Measurements from ENCODE around the gene LIPA. TPM values are rescaled to one million over a fixed set of nuclear protein-coding genes. Genes with fewer than 3 reads are reported as not detected.

Gene LIPA
- total and polyA plus RNA-seq, 4 donors, result 35.3 to 176 (median 75.9) TPM

DNA sequence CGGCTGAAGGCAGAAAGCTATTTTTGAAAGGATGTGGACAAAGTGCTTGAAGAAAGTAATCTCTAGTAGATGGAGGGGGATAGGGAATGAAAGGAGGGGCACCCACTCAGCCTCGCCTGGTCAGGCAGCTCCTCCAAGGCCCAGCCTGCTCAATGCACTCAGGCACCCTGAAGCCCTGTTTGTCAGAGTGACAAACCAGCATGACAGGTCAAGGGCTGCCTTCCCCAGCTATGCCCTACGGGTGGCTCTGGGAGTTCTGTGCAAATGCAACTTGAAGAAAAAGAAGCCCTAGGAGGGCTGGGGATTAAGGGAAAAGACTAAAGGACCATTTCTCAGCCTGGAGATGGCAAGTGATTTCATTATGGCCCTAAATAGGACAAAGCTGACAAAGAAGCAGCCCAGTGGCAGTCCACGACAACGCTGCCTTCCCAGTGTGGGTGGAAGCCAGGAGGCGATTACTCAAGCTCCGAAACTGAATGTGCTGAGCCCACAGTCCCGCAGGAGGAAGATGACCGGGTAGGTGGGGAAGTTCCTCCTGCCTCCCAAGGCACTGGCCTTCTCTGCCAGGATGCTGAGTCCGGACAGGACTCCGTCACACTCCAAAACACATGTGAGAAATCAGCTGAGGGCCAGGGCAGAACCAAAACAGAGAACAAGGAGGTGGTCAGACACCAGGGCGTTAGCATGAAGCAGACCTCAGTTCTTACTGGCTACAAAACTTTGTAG, 16.3 kb downstream of the LIPA start:
- no peak overlapping the region for H3K4me3 ChIP-seq (ENCODE audit: low read depth in 1 of 3, low read length in 3 of 3)
- 87% methylated on average over 12 of the region's 12 CpGs for WGBS

DNA sequence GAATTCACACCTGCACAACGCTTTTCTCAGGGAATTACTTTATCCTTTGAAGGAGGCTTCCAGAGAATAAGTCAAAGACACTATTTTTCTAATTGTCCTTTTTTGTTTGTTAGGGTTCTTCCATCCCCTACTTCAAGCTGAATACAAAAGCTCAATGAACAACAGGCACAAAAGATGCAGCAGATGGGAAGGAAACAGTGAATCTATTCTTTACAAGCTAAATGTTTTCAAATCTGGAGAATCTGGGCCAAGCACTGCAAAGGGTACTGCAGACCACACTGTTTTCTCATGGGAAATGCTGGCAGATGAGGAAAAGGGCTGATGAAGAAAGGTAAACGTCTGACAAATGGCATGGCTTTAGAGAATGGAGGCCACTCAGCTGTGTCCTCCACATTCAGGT, 18.5 kb downstream of the LIPA start:
- no peak for DNase-seq (ENCODE audit: low spot score)
- no peak overlapping the region for H3K4me3 ChIP-seq (ENCODE audit: low read depth in 1 of 3, low read length in 3 of 3)
- TF ChIP-seq, protein P1, sequence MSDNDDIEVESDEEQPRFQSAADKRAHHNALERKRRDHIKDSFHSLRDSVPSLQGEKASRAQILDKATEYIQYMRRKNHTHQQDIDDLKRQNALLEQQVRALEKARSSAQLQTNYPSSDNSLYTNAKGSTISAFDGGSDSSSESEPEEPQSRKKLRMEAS (IDR thresholded peaks at IDR 0.05), result no peak
- TF ChIP-seq, protein P2, sequence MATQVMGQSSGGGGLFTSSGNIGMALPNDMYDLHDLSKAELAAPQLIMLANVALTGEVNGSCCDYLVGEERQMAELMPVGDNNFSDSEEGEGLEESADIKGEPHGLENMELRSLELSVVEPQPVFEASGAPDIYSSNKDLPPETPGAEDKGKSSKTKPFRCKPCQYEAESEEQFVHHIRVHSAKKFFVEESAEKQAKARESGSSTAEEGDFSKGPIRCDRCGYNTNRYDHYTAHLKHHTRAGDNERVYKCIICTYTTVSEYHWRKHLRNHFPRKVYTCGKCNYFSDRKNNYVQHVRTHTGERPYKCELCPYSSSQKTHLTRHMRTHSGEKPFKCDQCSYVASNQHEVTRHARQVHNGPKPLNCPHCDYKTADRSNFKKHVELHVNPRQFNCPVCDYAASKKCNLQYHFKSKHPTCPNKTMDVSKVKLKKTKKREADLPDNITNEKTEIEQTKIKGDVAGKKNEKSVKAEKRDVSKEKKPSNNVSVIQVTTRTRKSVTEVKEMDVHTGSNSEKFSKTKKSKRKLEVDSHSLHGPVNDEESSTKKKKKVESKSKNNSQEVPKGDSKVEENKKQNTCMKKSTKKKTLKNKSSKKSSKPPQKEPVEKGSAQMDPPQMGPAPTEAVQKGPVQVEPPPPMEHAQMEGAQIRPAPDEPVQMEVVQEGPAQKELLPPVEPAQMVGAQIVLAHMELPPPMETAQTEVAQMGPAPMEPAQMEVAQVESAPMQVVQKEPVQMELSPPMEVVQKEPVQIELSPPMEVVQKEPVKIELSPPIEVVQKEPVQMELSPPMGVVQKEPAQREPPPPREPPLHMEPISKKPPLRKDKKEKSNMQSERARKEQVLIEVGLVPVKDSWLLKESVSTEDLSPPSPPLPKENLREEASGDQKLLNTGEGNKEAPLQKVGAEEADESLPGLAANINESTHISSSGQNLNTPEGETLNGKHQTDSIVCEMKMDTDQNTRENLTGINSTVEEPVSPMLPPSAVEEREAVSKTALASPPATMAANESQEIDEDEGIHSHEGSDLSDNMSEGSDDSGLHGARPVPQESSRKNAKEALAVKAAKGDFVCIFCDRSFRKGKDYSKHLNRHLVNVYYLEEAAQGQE (IDR thresholded peaks at IDR 0.05), result no peak
- no peak for TF ChIP-seq JUND (IDR thresholded peaks at IDR 0.05)
- no peak for TF ChIP-seq RXRA (IDR thresholded peaks at IDR 0.05)
- peaks cover 0 to 13% (median 8%) of the 10 kb centered on the region in 4 donors for H3K36me3 ChIP-seq (ENCODE audit: control insufficient read depth in 4 of 4, insufficient read depth in 3 of 4, low read depth in 1 of 4, low read length in 3 of 4)
- no peak overlapping the region for H3K9ac ChIP-seq (ENCODE audit: low read depth in 1 of 2, low read length in 2 of 2)
- no peaks in the 10 kb centered on the region for H3K27me3 ChIP-seq (ENCODE audit: control insufficient read depth in 4 of 4, insufficient read depth in 4 of 4, low read length in 3 of 4)
- WGBS, result 95% methylated on average over 2 of the region's 2 CpGs
- H3K4me1 ChIP-seq (ENCODE audit: control insufficient read depth in 4 of 4, insufficient read depth in 4 of 4, low read length in 3 of 4), result no peaks in the 10 kb centered on the region
- no peaks in the 10 kb centered on the region for H3K9me3 ChIP-seq (ENCODE audit: control insufficient read depth in 4 of 4, low read length in 3 of 4)
- no peak overlapping the region for H3K27ac ChIP-seq (ENCODE audit: low read depth in 1 of 2, low read length in 2 of 2)

More for the DNA sequence above, 16.3 kb downstream of the LIPA start:
- Histone ChIP-seq H3K36me3 (ENCODE audit: control insufficient read depth in 4 of 4, insufficient read depth in 3 of 4, low read depth in 1 of 4, low read length in 3 of 4) (peaks cover 0 to 21% (median 16%) of the 10 kb centered on the region in 4 donors), H3K9me3 (ENCODE audit: control insufficient read depth in 4 of 4, low read length in 3 of 4) (no peaks in the 10 kb centered on the region), H3K27me3 (ENCODE audit: control insufficient read depth in 4 of 4, insufficient read depth in 4 of 4, low read length in 3 of 4) (no peaks in the 10 kb centered on the region), H3K9ac (ENCODE audit: low read depth in 1 of 2, low read length in 2 of 2) (no peak overlapping the region), H3K27ac (ENCODE audit: low read depth in 1 of 2, low read length in 2 of 2) (no peak overlapping the region), H3K4me1 (ENCODE audit: control insufficient read depth in 4 of 4, insufficient read depth in 4 of 4, low read length in 3 of 4) (peaks cover 0 to 2% (median 0%) of the 10 kb centered on the region in 4 donors)
- DNase-seq (ENCODE audit: low spot score), result no peak
- no peak for TF ChIP-seq EGR1 (IDR thresholded peaks at IDR 0.05; ENCODE audit: low read depth in 2 of 2)
- TF ChIP-seq, protein P1 (IDR thresholded peaks at IDR 0.05), result peak; percentile 32

DNA sequence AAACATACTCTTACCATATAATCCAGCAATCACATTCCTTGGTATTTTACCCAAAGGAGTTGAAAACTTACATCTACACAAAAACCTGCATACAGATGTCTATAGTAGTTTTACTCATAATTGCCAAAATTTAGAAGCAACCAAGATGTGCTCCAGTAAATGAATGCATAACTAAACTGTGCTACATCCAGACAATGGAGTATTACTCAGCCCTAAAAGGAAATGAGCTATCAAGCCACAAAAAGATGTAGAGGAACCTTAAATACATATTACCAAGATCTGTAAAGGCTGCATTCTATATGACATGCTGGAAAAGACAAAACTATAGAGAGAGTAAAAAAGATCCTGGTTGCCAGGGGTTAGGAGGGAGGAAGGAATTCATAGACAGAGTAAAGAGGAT, 22.6 kb downstream of the LIPA start:
- Histone ChIP-seq H3K27ac (ENCODE audit: low read depth in 1 of 2, low read length in 2 of 2) (no peak overlapping the region), H3K9ac (ENCODE audit: low read depth in 1 of 2, low read length in 2 of 2) (no peak overlapping the region), H3K9me3 (ENCODE audit: control insufficient read depth in 4 of 4, low read length in 3 of 4) (no peaks in the 10 kb centered on the region), H3K4me1 (ENCODE audit: control insufficient read depth in 4 of 4, insufficient read depth in 4 of 4, low read length in 3 of 4) (no peaks in the 10 kb centered on the region), H3K36me3 (ENCODE audit: control insufficient read depth in 4 of 4, insufficient read depth in 3 of 4, low read depth in 1 of 4, low read length in 3 of 4) (peaks cover 0 to 28% (median 10%) of the 10 kb centered on the region in 4 donors), H3K27me3 (ENCODE audit: control insufficient read depth in 4 of 4, insufficient read depth in 4 of 4, low read length in 3 of 4) (no peaks in the 10 kb centered on the region), H3K4me3 (ENCODE audit: low read depth in 1 of 3, low read length in 3 of 3) (no peak overlapping the region)
- TF ChIP-seq FOXA1 (IDR thresholded peaks at IDR 0.05) (no peak), YY1 (IDR thresholded peaks at IDR 0.05) (no peak), SP1 (IDR thresholded peaks at IDR 0.05) (no peak), TAF1 (conservative IDR thresholded peaks at IDR 0.05) (no peak), HNF4A (conservative IDR thresholded peaks at IDR 0.05) (no peak), NR2F2 (IDR thresholded peaks at IDR 0.05) (no peak), RXRA (IDR thresholded peaks at IDR 0.05) (no peak), GABPA (IDR thresholded peaks at IDR 0.05 in 1 of 2, conservative IDR thresholded peaks at IDR 0.05 in 1 of 2) (no peak), HNF4G (IDR thresholded peaks at IDR 0.05) (no peak), EGR1 (IDR thresholded peaks at IDR 0.05; ENCODE audit: low read depth in 2 of 2) (no peak), RAD21 (IDR thresholded peaks at IDR 0.05) (no peak), JUND (IDR thresholded peaks at IDR 0.05) (no peak), FOXA2 (IDR thresholded peaks at IDR 0.05) (no peak)
- TF ChIP-seq, protein P3, sequence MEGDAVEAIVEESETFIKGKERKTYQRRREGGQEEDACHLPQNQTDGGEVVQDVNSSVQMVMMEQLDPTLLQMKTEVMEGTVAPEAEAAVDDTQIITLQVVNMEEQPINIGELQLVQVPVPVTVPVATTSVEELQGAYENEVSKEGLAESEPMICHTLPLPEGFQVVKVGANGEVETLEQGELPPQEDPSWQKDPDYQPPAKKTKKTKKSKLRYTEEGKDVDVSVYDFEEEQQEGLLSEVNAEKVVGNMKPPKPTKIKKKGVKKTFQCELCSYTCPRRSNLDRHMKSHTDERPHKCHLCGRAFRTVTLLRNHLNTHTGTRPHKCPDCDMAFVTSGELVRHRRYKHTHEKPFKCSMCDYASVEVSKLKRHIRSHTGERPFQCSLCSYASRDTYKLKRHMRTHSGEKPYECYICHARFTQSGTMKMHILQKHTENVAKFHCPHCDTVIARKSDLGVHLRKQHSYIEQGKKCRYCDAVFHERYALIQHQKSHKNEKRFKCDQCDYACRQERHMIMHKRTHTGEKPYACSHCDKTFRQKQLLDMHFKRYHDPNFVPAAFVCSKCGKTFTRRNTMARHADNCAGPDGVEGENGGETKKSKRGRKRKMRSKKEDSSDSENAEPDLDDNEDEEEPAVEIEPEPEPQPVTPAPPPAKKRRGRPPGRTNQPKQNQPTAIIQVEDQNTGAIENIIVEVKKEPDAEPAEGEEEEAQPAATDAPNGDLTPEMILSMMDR (IDR thresholded peaks at IDR 0.05; ENCODE audit: low read depth, low read length, missing input control), result no peak
- TF ChIP-seq, protein P4, sequence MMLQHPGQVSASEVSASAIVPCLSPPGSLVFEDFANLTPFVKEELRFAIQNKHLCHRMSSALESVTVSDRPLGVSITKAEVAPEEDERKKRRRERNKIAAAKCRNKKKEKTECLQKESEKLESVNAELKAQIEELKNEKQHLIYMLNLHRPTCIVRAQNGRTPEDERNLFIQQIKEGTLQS (IDR thresholded peaks at IDR 0.05), result no peak
- TF ChIP-seq, protein P1 (IDR thresholded peaks at IDR 0.05), result no peak
- no peak for DNase-seq (ENCODE audit: low spot score)
